K562 (cell line): ENCODE results near the gene IRF9. TPM values are rescaled to one million over a fixed set of nuclear protein-coding genes. Genes with fewer than 3 reads are reported as not detected.

ENCODE experiments used
- BHLHE40 ChIP-seq: IDR thresholded peaks from 2 replicates; pipeline ENCODE4 v1.6.1; 2011; ENCODE audit warnings: low read length, improper control_type of control experiment
- CBX1 ChIP-seq: sonication (generic); IDR thresholded peaks from 2 replicates; pipeline ENCODE4 v1.6.1; 2016; ENCODE audit warnings: antibody characterized with exemption, low read depth, mild to moderate bottlenecking
- CREB3L1 ChIP-seq: fragments of 450-650 bp; IDR thresholded peaks from 2 replicates; pipeline ENCODE4 v1.6.1; 2014; ENCODE audit warnings: low read depth, mild to moderate bottlenecking, moderate library complexity, borderline replicate concordance
- FOS ChIP-seq: IDR thresholded peaks from 3 replicates; pipeline ENCODE4 v1.6.1; 2011; ENCODE audit not compliant: insufficient read length; ENCODE audit errors: extremely low read depth
- FUS ChIP-seq: fragments of 200-400 bp; formaldehyde crosslinking; optimal IDR thresholded peaks from 2 replicates; pipeline ENCODE3; 2017; ENCODE audit warnings: low read depth, low read length
- HSF4 ChIP-seq: fragments of 250-450 bp; sonication (Bioruptor Pico); IDR thresholded peaks from 2 replicates; pipeline ENCODE4 v2.1.2; 2022; ENCODE audit warnings: mild to moderate bottlenecking, moderate library complexity, borderline replicate concordance
- NR3C1 ChIP-seq: sonication (generic); formaldehyde crosslinking; IDR thresholded peaks from 2 replicates; pipeline ENCODE4 v1.8.1; 2022; ENCODE audit warnings: missing genetic modification reagents
- PBX2 ChIP-seq, 2 experiments: IDR thresholded peaks in 1 of 2; conservative IDR thresholded peaks in 1 of 2; 2 replicates each; pipeline ENCODE4 v1.6.1; 2016; ENCODE audit warnings: low read depth in 2 of 2, mild to moderate bottlenecking in 1 of 2, missing compliant biosample characterization in 1 of 2, missing genetic modification characterization in 1 of 2, moderate library complexity in 1 of 2
- RBBP5 ChIP-seq: fragments of 200-600 bp; sonication (generic); IDR thresholded peaks from 2 replicates; pipeline ENCODE4 v1.6.1; 2012; ENCODE audit warnings: borderline replicate concordance, mild to moderate bottlenecking, low read length, control low read depth, inconsistent platforms; ENCODE audit not compliant: insufficient read depth, poor library complexity, severe bottlenecking
- TEAD4 ChIP-seq, 2 experiments: sonication (generic) in 1 of 2; formaldehyde crosslinking in 1 of 2; IDR thresholded peaks; 2 replicates each; pipeline versions ENCODE4 v1.6.1 to v1.8.0; 2012 to 2022; ENCODE audit warnings: borderline replicate concordance in 1 of 2, inconsistent platforms in 1 of 2, low read length in 1 of 2, mild to moderate bottlenecking in 1 of 2, missing genetic modification reagents in 1 of 2
- ZNF133 ChIP-seq: fragments of 250-450 bp; sonication (Bioruptor Pico); IDR thresholded peaks from 2 replicates; pipeline ENCODE4 v1.4.0; 2020; ENCODE audit warnings: mild to moderate bottlenecking
- ZNF224 ChIP-seq: sonication (generic); formaldehyde crosslinking; IDR thresholded peaks from 2 replicates; pipeline ENCODE4 v1.8.0; 2022; ENCODE audit warnings: mild to moderate bottlenecking, missing genetic modification reagents
- ZNF398 ChIP-seq: fragments of 250-450 bp; sonication (Bioruptor Pico); IDR thresholded peaks from 2 replicates; pipeline ENCODE4 v1.8.0; 2021; ENCODE audit warnings: moderate library complexity, mild to moderate bottlenecking, inconsistent platforms
- polyA plus RNA-seq, 8 experiments: library from polyadenylated mRNA; depleted of rRNA in 4 of 8; stranded (reverse) in 5 of 8; unstranded in 3 of 8; fragments of >200 nt; fragmentation: Nextera tagmentation in 2 of 8; fragmentation: Illumina TruSeq in 1 of 8; extraction: Ambion mirVana in 2 of 8; extraction: Trizol in 1 of 8; gene quantifications; 2 replicates each; pipeline versions ENCODE4 v1.2.1 to v1.2.3, GENCODE V29; 2011 to 2014; ENCODE audit warnings: inconsistent platforms in 1 of 8, missing spikeins in 1 of 8
- total RNA-seq, 7 experiments: library from RNA; depleted of rRNA in 6 of 7; stranded (reverse); fragments of >200 nt in 6 of 7; fragmentation: Illumina TruSeq in 2 of 7; extraction: Trizol in 2 of 7; gene quantifications; 2 replicates each; pipeline versions ENCODE4 v1.2.1 to v1.2.3, GENCODE V29; 2011 to 2021; ENCODE audit warnings: low replicate concordance in 1 of 7

Gene IRF9
- total and polyA plus RNA-seq, 9 of the 15 experiments (the other 6 are each of a cell fraction or from before 2014, with no cell fraction given): 0.79 to 14.8 (median 6.1) TPM

GRCh38 chr14:24212924-24213865 lies 52.1 kb downstream of the IRF9 start, which contains the start of gene CHMP4A (continued):
- peak; percentile 48 for TF ChIP-seq FOS
- TF ChIP-seq NR3C1 (CRISPR knock-in tag): no peak
- TF ChIP-seq ZNF133 (CRISPR knock-in tag): no peak
- TF ChIP-seq BHLHE40: peak; percentile 96
- TF ChIP-seq HSF4 (CRISPR knock-in tag): no peak
- TF ChIP-seq ZNF224 (CRISPR knock-in tag): no peak
- no peak for TF ChIP-seq PBX2 (CRISPR knock-in tag; IDR thresholded peaks at IDR 0.05; ENCODE audit: low read depth)
- TF ChIP-seq PBX2 (tag; conservative IDR thresholded peaks at IDR 0.05; ENCODE audit: low read depth): no peak
- TF ChIP-seq RBBP5: peak; percentile 64
- peak; percentile 85 for TF ChIP-seq CBX1
- TF ChIP-seq CREB3L1: peak; percentile 53; the same call in 1 of the 2 replicates
- no peak for TF ChIP-seq ZNF398 (CRISPR knock-in tag)
- TF ChIP-seq TEAD4 (IDR thresholded peaks at IDR 0.05; ENCODE audit: low read length): no peak
- TF ChIP-seq TEAD4 (CRISPR knock-in tag; IDR thresholded peaks at IDR 0.05; ENCODE audit: borderline replicate concordance): no peak
- TF ChIP-seq FUS: no peak
